Measurements from ENCODE around the gene GPR55. TPM values are rescaled to one million over a fixed set of nuclear protein-coding genes. Genes with fewer than 3 reads are reported as not detected.
A peak's percentile ranks its signal among the peaks of the same experiment; 100 is the strongest.

Gene GPR55
- total RNA-seq, 1 donor from 2014 or later: not detected

DNA sequence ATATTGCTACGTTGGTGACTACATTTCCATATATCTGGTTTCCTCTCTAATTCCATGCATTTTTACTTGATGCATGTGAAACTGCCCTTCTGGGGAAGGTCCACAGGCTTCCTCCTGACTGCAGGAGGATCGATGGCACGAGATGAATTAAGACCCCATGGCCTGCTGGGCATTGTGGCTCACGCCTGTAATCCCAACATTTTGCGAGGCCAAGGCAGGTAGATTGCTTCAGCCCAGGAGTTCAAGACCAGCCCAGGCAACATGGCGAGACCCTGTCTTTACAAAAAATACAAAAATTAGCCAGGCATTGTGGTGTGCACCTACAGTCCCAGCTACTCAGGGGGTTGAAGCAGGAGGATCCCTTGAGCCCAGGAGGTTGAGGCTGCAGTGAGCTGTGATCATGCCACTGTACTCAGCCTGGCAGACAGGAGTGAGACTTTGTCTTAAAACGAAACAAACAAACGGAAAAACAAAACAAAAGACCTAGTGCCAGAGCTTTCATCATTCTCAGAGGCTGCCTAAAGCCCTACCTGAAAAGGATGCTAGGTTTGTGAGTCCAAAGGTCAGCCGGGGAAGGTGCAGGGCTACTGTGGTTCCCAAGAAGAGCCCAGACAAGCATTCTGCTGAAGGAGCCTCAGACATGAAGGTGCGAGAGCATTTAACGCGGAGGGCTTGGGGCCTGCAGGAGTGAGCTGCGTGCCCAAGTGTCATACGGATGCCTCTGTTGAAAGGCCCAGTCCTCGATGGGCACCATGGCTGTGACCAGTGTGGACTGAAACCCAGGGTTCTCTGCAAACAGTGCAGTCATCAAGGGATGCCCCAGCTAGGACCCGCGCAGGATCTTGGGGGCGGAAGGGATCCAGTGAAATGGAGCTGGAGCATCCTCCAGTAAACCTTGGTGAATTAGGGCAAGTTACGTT is 21.6 kb downstream of the GPR55 start:
- Mint-ChIP-seq H3K27me3 (peaks cover 22% of the 10 kb centered on the region), H3K4me1 (ENCODE audit: unreplicated experiment) (peaks cover 19% of the 10 kb centered on the region)
- TF ChIP-seq, protein P1, sequence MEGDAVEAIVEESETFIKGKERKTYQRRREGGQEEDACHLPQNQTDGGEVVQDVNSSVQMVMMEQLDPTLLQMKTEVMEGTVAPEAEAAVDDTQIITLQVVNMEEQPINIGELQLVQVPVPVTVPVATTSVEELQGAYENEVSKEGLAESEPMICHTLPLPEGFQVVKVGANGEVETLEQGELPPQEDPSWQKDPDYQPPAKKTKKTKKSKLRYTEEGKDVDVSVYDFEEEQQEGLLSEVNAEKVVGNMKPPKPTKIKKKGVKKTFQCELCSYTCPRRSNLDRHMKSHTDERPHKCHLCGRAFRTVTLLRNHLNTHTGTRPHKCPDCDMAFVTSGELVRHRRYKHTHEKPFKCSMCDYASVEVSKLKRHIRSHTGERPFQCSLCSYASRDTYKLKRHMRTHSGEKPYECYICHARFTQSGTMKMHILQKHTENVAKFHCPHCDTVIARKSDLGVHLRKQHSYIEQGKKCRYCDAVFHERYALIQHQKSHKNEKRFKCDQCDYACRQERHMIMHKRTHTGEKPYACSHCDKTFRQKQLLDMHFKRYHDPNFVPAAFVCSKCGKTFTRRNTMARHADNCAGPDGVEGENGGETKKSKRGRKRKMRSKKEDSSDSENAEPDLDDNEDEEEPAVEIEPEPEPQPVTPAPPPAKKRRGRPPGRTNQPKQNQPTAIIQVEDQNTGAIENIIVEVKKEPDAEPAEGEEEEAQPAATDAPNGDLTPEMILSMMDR (conservative IDR thresholded peaks at IDR 0.05): no peak

DNA sequence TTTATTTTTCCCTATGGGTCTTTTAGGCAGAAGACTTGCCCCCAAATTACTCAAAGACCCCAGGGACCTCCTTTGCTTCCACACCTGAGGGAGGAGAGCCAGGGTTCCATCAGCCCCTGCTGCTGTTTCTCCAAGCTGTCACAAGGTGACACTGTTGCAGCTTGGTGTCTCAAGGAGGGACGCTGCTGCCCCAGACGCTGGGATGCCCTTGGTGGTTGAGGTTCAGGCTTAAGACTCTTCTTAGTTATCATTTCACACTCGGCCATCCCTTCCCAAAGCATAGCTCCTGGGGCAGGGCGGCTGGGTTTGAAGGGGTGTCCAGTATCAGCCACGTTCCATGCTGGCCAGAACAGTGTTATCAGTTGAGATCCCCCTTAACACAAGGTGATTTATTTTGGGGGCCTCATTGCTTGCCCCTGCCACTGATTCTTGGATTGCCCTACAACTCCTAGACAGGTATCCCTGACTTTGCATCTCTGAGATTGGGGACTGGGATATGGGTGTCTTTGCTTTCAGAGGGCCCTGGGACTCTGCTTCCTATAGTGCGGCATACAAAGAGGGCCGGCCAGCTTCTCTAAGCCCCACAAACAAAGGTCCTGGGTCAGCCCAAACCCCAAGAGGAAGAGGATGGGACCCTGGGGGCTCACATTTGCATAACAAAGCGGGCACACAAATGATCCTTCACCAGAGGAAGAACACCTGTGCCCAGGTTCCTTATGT is 22.7 kb downstream of the GPR55 start:
- TF ChIP-seq, protein P1 (conservative IDR thresholded peaks at IDR 0.05): peak; percentile 77
- Mint-ChIP-seq H3K27ac (no peak overlapping the region), H3K27me3 (peaks cover 23% of the 10 kb centered on the region), H3K36me3 (no peaks in the 10 kb centered on the region), H3K4me1 (ENCODE audit: unreplicated experiment) (peaks cover 14% of the 10 kb centered on the region), H3K4me3 (no peak overlapping the region), H3K9me3 (no peaks in the 10 kb centered on the region)
- peak; percentile 62 for DNase-seq (ENCODE audit: extremely low spot score, unreplicated experiment)

More for the DNA sequence above, 21.6 kb downstream of the GPR55 start:
- Mint-ChIP-seq H3K36me3 (no peaks in the 10 kb centered on the region), H3K4me3 (no peak overlapping the region), H3K9me3 (no peaks in the 10 kb centered on the region), H3K27ac (no peak overlapping the region)
- DNase-seq (ENCODE audit: extremely low spot score, unreplicated experiment): peak; percentile 60

DNA sequence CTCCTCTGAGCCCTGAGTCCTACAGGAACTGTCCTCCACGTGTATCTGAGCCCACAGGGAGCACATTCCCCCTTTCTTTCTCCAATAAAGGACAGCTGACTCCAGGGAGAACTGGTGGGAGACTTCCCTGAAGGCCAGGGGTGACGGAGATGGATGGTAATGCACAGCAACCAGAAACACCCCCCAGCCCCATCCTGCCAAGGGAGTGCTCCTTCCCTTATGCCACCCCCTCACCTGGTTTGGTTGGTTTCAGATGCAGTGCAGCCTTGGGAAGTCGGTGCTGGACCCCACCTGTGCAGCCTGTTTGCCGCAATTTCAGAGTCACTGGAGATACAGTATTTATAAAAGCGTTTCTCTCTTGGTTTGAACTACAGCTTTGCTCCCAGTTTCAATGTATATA is 24.0 kb downstream of the GPR55 start:
- no peak overlapping the region for H3K27ac Mint-ChIP-seq
- peak; percentile 27 for DNase-seq (ENCODE audit: extremely low spot score, unreplicated experiment)
- H3K9me3 Mint-ChIP-seq: no peaks in the 10 kb centered on the region
- no peaks in the 10 kb centered on the region for H3K36me3 Mint-ChIP-seq
- H3K4me3 Mint-ChIP-seq: no peak overlapping the region
- H3K4me1 Mint-ChIP-seq (ENCODE audit: unreplicated experiment): peaks cover 12% of the 10 kb centered on the region
- TF ChIP-seq, protein P1 (conservative IDR thresholded peaks at IDR 0.05): no peak
- H3K27me3 Mint-ChIP-seq: peaks cover 18% of the 10 kb centered on the region

DNA sequence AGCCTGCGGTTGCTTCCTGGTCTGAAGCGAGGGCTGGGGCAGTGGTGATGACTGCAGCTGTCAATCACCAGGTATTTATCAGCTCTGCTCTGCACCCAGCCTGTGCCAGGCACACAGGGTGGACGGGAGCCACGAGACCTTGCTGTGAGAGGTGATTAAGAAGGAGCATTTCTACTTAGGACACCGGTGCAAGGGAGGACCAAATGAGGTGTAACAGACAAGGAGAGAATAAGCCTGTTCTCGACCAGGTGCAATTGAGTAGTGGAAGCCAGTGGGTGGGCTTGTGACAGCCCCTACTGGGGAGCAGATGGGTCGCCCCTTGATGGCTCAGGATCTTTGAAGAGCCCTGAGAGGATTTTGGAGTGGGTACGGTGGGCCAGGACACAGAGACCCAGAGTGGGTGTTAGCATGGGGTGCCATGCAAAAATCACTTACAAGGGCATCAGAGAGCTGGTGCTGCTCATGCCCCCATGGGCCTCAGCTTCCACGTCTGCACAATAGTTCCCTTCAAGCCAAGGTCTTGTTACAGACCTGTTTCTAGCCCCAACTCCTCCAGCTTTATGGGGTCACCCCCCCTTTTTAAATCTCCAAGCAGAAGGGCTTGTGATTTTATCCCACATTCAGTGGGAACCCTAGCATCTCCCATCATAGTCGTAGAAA is 24.6 kb downstream of the GPR55 start:
- peak; percentile 39 for DNase-seq (ENCODE audit: extremely low spot score, unreplicated experiment)
- Mint-ChIP-seq H3K4me1 (ENCODE audit: unreplicated experiment) (peaks cover 8% of the 10 kb centered on the region), H3K36me3 (no peaks in the 10 kb centered on the region), H3K9me3 (no peaks in the 10 kb centered on the region), H3K27ac (no peak overlapping the region), H3K27me3 (peaks cover 18% of the 10 kb centered on the region), H3K4me3 (no peak overlapping the region)
- TF ChIP-seq, protein P1 (conservative IDR thresholded peaks at IDR 0.05): no peak

DNA sequence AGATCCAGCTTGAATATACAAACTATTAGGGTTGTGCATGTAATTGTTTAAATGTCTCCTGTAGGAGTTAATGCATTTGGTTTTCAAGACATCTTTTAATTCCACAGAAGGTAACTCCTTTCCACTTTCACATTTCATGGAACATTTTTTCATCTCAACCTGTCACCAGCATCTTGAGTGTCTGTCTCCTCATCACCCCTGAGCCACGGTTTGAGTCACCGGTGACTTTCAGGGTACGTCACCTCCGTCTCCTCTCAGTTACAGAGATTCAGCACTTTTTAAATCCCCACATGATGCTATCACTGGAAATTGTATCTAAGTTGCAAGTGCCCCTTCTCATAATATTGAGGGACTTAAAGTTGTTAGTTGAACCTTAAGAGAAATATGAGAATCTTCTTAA is 25.3 kb downstream of the GPR55 start:
- Mint-ChIP-seq H3K9me3 (no peaks in the 10 kb centered on the region), H3K36me3 (no peaks in the 10 kb centered on the region), H3K27ac (no peak overlapping the region), H3K27me3 (peaks cover 18% of the 10 kb centered on the region), H3K4me1 (ENCODE audit: unreplicated experiment) (peaks cover 9% of the 10 kb centered on the region), H3K4me3 (no peak overlapping the region)
- peak; percentile 8 for DNase-seq (ENCODE audit: extremely low spot score, unreplicated experiment)
- TF ChIP-seq, protein P1 (conservative IDR thresholded peaks at IDR 0.05): no peak

Data from type B pancreatic cell (in vitro differentiated cells).